ENCODE measurements around the gene ITPK1.

DNA sequence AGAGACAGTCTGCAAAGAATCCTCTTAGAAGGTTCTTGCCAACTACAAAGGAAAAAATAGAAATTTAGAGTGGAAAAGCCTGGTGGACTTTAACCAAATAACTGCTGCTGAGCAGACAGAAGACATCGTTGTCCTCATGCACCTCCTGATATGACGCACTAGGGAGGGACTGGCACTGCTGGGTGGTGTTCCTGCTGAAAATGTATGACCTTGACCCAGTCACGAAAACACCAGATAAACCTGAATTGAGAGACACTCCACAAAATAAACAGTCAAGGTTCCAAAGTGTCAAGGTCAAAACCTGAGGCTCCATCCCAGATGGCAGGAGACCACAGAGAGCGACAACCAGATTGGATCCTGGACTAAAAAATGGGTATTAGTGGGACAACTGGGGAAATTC, 130.8 kb downstream of the ITPK1 start:
- TF ChIP-seq, protein P1, sequence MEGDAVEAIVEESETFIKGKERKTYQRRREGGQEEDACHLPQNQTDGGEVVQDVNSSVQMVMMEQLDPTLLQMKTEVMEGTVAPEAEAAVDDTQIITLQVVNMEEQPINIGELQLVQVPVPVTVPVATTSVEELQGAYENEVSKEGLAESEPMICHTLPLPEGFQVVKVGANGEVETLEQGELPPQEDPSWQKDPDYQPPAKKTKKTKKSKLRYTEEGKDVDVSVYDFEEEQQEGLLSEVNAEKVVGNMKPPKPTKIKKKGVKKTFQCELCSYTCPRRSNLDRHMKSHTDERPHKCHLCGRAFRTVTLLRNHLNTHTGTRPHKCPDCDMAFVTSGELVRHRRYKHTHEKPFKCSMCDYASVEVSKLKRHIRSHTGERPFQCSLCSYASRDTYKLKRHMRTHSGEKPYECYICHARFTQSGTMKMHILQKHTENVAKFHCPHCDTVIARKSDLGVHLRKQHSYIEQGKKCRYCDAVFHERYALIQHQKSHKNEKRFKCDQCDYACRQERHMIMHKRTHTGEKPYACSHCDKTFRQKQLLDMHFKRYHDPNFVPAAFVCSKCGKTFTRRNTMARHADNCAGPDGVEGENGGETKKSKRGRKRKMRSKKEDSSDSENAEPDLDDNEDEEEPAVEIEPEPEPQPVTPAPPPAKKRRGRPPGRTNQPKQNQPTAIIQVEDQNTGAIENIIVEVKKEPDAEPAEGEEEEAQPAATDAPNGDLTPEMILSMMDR (conservative IDR thresholded peaks at IDR 0.05; ENCODE audit: low read depth, low read length), result no peak
- TF ChIP-seq EZH2phosphoT487 (IDR thresholded peaks at IDR 0.05; ENCODE audit: borderline replicate concordance, low read length) (no peak), EZH2 (IDR thresholded peaks at IDR 0.05; ENCODE audit: low read length, unreplicated experiment) (no peak)

All from PC-3 (cell line).